HG02870 (cell line): Measurements from ENCODE around the gene OGFR.
"Not testable (repeated sequence)": the region's sequence is repeated elsewhere in the genome, so short reads cannot be mapped to it uniquely, and the experiment has no call there.

Experiments used
- ATAC-seq: cut with Tn5 transposase; IDR thresholded peaks from one replicate; pipeline ENCODE4 v1.9.1; 2021; ENCODE audit warnings: mild to moderate bottlenecking, moderate library complexity; ENCODE audit not compliant: unreplicated experiment

The OGFR gene

GRCh38 chr20:62836967-62837490, 32.4 kb downstream of the OGFR start:
- ATAC-seq: no peak

- no peak for ATAC-seq
Measured at GRCh38 chr20:62837790-62838127, 33.1 kb downstream of the OGFR start.

GRCh38 chr20:62838128-62838891, 33.7 kb downstream of the OGFR start:
- no peak for ATAC-seq

GRCh38 chr20:62839261-62839660, 34.6 kb downstream of the OGFR start:
- no peak for ATAC-seq

GRCh38 chr20:62839816-62840215, 35.2 kb downstream of the OGFR start:
- ATAC-seq: no peak

- no peak for ATAC-seq
Measured at GRCh38 chr20:62840244-62841197, 35.9 kb downstream of the OGFR start.

- no peak for ATAC-seq
Measured at GRCh38 chr20:62841705-62842212, 37.1 kb downstream of the OGFR start.

GRCh38 chr20:62843656-62844055, 39.0 kb downstream of the OGFR start:
- ATAC-seq: no peak

- ATAC-seq: no peak
Measured at GRCh38 chr20:62844182-62844581, 39.5 kb downstream of the OGFR start.

- ATAC-seq: no peak
Measured at GRCh38 chr20:62845416-62846160, 41.0 kb downstream of the OGFR start.

GRCh38 chr20:62846166-62846890, 41.7 kb downstream of the OGFR start:
- no peak for ATAC-seq

- not testable (repeated sequence) for ATAC-seq
Measured at GRCh38 chr20:62848917-62849316, 44.3 kb downstream of the OGFR start.

- no peak for ATAC-seq
Measured at GRCh38 chr20:62849431-62849830, 44.8 kb downstream of the OGFR start.

GRCh38 chr20:62850333-62850974, 45.8 kb downstream of the OGFR start:
- no peak for ATAC-seq

- ATAC-seq: no peak
Measured at GRCh38 chr20:62852196-62852595, 47.6 kb downstream of the OGFR start.

- ATAC-seq: no peak
Measured at GRCh38 chr20:62852841-62853240, 48.2 kb downstream of the OGFR start.

GRCh38 chr20:62853304-62853703, 48.7 kb downstream of the OGFR start:
- ATAC-seq: not testable (repeated sequence)

- ATAC-seq: no peak
Measured at GRCh38 chr20:62854121-62854520, 49.5 kb downstream of the OGFR start.

GRCh38 chr20:62855120-62855519, 50.5 kb downstream of the OGFR start:
- no peak for ATAC-seq
